OCI-LY3 (cell line): ENCODE data around the gene FEM1B.

Experiments
- EZH2phosphoT487 ChIP-seq: fragments of 200-600 bp; shearing (Covaris generic); IDR thresholded peaks from 2 replicates; pipeline ENCODE4 v1.6.1; 2018; ENCODE audit warnings: antibody characterized with exemption, mixed run types, low read depth
- TF ChIP-seq, protein P1 (sequence below): fragments of 200-600, 300-600 bp; sonication (generic); IDR thresholded peaks from 2 replicates; pipeline ENCODE4 v1.5.1; 2014; ENCODE audit warnings: antibody characterized with exemption, low read length, low read depth

DNA sequence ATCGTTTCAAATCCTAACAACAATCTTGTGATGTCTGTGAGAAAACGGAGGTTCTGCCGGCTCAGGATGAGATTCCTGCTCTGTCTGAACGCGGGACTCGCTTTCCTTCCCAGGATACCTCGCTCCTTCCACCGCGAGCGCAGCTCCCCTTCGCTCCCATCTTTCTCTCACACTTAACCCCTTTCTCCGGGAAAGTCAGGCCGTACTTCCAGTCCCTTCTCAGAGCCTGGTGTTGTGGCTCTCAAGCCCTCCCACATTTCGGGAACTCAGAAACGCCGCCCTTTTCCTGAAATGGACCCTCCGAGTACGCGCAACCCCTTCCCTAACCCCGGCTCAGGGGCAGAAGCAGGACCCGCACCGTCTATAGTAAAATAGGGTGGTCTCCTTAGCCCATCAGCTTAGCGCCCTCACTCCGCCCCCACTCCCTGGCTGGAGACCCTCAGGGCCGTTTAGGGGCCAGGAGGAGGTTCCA lies 378 bp upstream of the FEM1B start:
- TF ChIP-seq, protein P1, sequence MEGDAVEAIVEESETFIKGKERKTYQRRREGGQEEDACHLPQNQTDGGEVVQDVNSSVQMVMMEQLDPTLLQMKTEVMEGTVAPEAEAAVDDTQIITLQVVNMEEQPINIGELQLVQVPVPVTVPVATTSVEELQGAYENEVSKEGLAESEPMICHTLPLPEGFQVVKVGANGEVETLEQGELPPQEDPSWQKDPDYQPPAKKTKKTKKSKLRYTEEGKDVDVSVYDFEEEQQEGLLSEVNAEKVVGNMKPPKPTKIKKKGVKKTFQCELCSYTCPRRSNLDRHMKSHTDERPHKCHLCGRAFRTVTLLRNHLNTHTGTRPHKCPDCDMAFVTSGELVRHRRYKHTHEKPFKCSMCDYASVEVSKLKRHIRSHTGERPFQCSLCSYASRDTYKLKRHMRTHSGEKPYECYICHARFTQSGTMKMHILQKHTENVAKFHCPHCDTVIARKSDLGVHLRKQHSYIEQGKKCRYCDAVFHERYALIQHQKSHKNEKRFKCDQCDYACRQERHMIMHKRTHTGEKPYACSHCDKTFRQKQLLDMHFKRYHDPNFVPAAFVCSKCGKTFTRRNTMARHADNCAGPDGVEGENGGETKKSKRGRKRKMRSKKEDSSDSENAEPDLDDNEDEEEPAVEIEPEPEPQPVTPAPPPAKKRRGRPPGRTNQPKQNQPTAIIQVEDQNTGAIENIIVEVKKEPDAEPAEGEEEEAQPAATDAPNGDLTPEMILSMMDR = no peak
- no peak for TF ChIP-seq EZH2phosphoT487
